Thyroid gland (tissue), 4 donors: Measurements from ENCODE around the gene SLC35F6. TPM values are rescaled to one million over a fixed set of nuclear protein-coding genes. Genes with fewer than 3 reads are reported as not detected.
"Not testable (repeated sequence)": the region's sequence is repeated elsewhere in the genome, so short reads cannot be mapped to it uniquely, and the experiment has no call there.

Experiments used
- DNase-seq, 2 donors: peaks; one replicate each; pipeline ENCODE4 v3.0.0-alpha.2; 2019
- H3K27ac ChIP-seq, 3 donors: fragments of 200-600 bp; sonication (generic); 1 replicate in 2 of 3; 2 replicates in 1 of 3; pipeline ENCODE4 v1.5.1; 2016 to 2019; ENCODE audit warnings: mild to moderate bottlenecking in 1 of 3, moderate library complexity in 1 of 3
- H3K27me3 ChIP-seq: fragments of 200-600 bp; sonication (generic); one replicate; pipeline ENCODE4 v1.5.1; 2019
- H3K36me3 ChIP-seq, 2 donors: fragments of 200-600 bp; sonication (generic); one replicate each; pipeline ENCODE4 v1.5.1; 2016 to 2019
- H3K4me1 ChIP-seq, 2 donors: fragments of 200-600 bp; sonication (generic); one replicate each; pipeline ENCODE4 v1.5.1; 2017 to 2019
- H3K4me3 ChIP-seq, 3 donors: fragments of 200-600 bp; sonication (generic); replicated peaks in 1 of 3; 1 replicate in 2 of 3; 2 replicates in 1 of 3; pipeline ENCODE4 v1.5.1; 2016; ENCODE audit warnings: mild to moderate bottlenecking in 1 of 3
- H3K9me3 ChIP-seq: fragments of 200-600 bp; sonication (generic); one replicate; pipeline ENCODE4 v1.5.1; 2017
- POLR2A ChIP-seq, 2 donors: fragments of 450-650 bp; IDR thresholded peaks; one replicate each; pipeline ENCODE4 v1.6.1; 2017; ENCODE audit warnings: antibody characterized with exemption in 2 of 2, mild to moderate bottlenecking in 2 of 2, moderate library complexity in 1 of 2
- WGBS, 2 donors: methylation state at CpG; one replicate each; pipeline ENCODE4 v1.1.5; 2017; 5-methylcytosine and 5-hydroxymethylcytosine counted together
- intact Hi-C: fragments of 100-400 bp; cut with DNase I; formaldehyde crosslinking; loops from one replicate; pipeline ENCODE4 v1.15.1; 2023
- total RNA-seq, 4 donors: library from RNA; depleted of rRNA; stranded (reverse); fragments of >200 nt; gene quantifications; one replicate each; pipeline ENCODE4 v1.2.3, GENCODE V29; 2016
- TF ChIP-seq, protein P1 (sequence below), 6 experiments: fragments of 200-600 bp in 3 of 6; fragments of 450-650 bp in 3 of 6; sonication (generic) in 3 of 6; IDR thresholded peaks; one replicate each; pipeline ENCODE4 v1.5.1; 2016 to 2019; ENCODE audit warnings: antibody characterized with exemption in 6 of 6, mild to moderate bottlenecking in 2 of 6, inconsistent platforms in 1 of 6, moderate library complexity in 1 of 6

The SLC35F6 gene
- total RNA-seq, 4 donors from 2014 or later = 73.1 to 91.2 (median 80.7) TPM

DNA sequence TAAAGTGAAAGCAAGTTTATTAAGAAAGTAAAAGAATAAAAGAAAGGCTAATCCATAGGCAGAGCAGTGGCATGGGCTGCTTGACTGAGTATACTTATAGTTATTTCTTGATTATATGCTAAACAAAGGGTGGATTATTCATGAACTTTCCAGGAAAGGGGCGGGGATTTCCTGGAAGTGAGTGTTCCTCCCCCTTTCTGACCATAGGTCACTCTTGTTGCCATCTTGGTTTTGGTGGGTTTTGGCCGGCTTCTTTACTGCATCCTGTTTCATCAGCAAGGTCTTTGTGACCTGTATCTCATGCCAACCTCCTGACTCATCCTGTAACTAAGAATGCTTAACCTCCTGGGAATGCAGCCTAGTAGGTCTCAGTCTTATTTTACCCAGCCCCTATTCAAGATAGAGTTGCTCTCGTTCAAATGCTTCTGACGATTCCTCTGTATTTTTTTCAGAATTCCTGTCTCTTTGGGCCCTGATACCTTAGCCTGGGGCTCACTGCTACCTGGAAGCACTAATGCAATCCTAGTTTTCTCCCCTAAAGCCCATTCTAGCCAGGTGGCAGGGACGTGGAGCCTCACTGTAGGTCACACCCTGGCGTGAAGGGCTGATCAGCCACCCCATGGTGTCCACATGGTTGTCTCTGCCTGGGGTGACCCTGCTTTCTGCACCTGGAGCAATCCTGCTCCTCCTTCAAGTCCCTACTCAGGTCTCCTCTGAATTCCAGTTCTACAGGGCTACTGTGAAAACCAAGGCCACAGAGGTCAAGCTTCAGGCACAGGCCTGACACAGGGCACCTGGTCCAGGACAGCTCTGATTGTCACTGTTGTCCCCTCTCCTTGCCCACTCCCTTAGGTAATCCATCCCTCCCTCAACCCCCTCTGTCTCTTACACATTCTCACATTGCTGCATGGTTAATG lies 6.0 kb upstream of the SLC35F6 start:
- TF ChIP-seq, protein P1, sequence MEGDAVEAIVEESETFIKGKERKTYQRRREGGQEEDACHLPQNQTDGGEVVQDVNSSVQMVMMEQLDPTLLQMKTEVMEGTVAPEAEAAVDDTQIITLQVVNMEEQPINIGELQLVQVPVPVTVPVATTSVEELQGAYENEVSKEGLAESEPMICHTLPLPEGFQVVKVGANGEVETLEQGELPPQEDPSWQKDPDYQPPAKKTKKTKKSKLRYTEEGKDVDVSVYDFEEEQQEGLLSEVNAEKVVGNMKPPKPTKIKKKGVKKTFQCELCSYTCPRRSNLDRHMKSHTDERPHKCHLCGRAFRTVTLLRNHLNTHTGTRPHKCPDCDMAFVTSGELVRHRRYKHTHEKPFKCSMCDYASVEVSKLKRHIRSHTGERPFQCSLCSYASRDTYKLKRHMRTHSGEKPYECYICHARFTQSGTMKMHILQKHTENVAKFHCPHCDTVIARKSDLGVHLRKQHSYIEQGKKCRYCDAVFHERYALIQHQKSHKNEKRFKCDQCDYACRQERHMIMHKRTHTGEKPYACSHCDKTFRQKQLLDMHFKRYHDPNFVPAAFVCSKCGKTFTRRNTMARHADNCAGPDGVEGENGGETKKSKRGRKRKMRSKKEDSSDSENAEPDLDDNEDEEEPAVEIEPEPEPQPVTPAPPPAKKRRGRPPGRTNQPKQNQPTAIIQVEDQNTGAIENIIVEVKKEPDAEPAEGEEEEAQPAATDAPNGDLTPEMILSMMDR (IDR thresholded peaks at IDR 0.05) = no peak
- peak in 1 of 2 donors; percentile 14 for TF ChIP-seq POLR2A (IDR thresholded peaks at IDR 0.05)

DNA sequence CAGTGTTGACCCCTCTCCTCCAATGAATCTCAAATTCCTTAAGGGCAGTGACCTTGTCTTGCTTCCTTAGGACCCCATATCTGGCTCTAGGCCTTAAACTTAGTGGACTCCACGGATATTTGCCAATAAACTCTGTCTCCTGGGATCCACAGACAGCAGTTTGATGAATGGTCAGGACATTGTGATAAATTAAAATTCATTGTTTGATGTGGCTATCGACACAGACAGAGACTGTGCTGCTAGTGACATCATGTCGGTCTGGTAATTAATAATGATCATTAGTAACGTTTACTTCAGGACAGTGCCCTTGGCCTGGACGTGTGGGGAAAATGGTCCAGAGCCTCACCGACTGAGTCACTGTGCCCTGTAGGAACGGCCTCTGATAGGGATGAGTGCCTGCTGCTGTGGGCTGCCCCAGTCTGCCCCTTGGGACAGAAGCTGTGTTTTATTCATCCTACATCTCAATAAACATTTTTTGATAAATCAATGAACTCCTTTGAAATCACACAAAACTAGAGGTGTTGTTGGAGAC lies 5.2 kb upstream of the SLC35F6 start:
- TF ChIP-seq POLR2A (IDR thresholded peaks at IDR 0.05) = no peak
- TF ChIP-seq, protein P1 (IDR thresholded peaks at IDR 0.05) = no peak
- intact Hi-C loops = no loop called here
- WGBS, 2 donors = 86 to 90% methylated on average over 7 of the region's 7 CpGs
- Histone ChIP-seq H3K36me3 (no peaks in the 10 kb centered on the region), H3K4me1 (peaks cover 26 to 55% of the 10 kb centered on the region in 2 donors), H3K9me3 (no peaks in the 10 kb centered on the region), H3K4me3 (no peak overlapping the region), H3K27me3 (no peaks in the 10 kb centered on the region), H3K27ac (peak overlapping the region; percentile 70 to 91 (median 88))
- DNase-seq = no peak

More for the DNA sequence above, 6.0 kb upstream of the SLC35F6 start:
- no peaks in the 10 kb centered on the region for H3K9me3 ChIP-seq
- no peak overlapping the region for H3K4me3 ChIP-seq
- intact Hi-C loops = no loop called here
- WGBS, 2 donors = 64 to 67% methylated on average over 6 of the region's 6 CpGs
- H3K27me3 ChIP-seq = no peaks in the 10 kb centered on the region
- no peaks in the 10 kb centered on the region for H3K36me3 ChIP-seq
- DNase-seq = peak; percentile 40 to 46
- peak overlapping the region; percentile 70 to 91 (median 88) for H3K27ac ChIP-seq
- H3K4me1 ChIP-seq = peaks cover 24 to 55% of the 10 kb centered on the region in 2 donors

DNA sequence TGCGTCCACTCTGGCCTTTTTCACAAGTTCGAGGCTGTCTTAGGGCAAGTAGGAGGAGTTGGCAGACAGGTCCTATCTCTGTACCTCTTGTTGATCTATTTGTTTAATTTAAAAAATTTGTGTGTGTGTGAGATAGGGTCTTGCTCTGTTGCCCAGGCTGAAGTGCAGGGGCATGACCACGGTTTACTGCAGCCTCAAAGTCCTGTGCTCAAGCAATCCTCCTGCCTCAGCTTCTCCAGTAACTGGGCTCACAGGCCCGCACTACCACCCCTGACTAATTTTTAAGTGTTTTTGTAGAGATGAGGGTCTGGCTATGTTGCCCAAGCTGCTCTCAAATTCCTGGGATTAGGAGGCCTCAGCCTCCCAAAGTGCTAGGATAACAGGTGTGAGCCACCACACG lies 4.2 kb upstream of the SLC35F6 start:
- TF ChIP-seq, protein P1 (IDR thresholded peaks at IDR 0.05) = no peak
- TF ChIP-seq POLR2A (IDR thresholded peaks at IDR 0.05) = no peak
- no peak for DNase-seq
- no peaks in the 10 kb centered on the region for H3K27me3 ChIP-seq
- intact Hi-C loops = no loop called here
- H3K9me3 ChIP-seq = no peaks in the 10 kb centered on the region
- 93 to 97% methylated on average over 5 of the region's 5 CpGs for WGBS, 2 donors
- peaks cover 25 to 47% of the 10 kb centered on the region in 2 donors for H3K4me1 ChIP-seq
- peak overlapping the region in 2 of 3 donors; percentile 64 to 88 for H3K27ac ChIP-seq
- no peak overlapping the region for H3K4me3 ChIP-seq
- no peaks in the 10 kb centered on the region for H3K36me3 ChIP-seq

DNA sequence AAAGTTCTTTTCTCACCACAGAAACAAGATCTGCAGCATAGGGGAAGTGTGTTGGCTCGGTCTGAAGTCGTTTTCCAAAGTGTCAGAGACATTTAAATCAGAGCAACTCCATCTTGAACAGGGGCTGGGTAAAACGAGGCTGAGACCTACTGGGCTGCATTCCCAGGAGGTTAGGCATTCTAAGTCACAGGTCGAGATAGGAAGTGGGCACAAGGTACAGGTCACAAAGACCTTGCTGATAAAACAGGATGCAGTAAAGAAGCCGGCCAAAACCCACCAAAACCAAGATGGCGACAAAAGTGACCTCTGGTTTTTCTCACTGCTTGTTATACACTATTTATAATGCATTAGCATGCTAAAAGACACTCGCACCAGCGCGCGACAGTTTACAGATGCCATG lies 3.1 kb upstream of the SLC35F6 start:
- Histone ChIP-seq H3K27ac (peak overlapping the region in 2 of 3 donors; percentile 64 to 88), H3K4me1 (peaks cover 35 to 50% of the 10 kb centered on the region in 2 donors)
- H3K9me3 ChIP-seq, H3K27me3 ChIP-seq, H3K36me3 ChIP-seq, intact Hi-C loops, DNase-seq, H3K4me3 ChIP-seq: not testable (repeated sequence)
- WGBS, 2 donors = 78 to 83% methylated on average over 10 of the region's 10 CpGs

DNA sequence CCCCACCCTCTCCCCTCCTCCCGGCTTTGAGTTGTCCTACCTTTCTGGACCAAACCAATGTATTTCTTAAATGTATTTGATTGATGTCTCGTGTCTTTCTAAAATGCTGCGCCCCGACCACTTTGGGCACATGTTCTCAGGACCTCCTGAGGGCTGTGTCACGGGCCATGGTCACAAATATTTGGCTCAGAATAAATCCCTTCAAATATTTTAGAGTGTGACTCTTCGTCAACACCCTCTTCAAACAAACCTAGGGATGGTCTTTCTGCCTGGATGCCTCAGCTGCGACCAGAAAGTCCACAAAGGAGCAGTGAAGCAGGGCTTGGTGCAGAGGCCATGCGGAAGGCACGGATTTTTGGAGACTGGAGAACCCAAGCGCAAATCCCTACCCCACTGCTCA lies 1.1 kb upstream of the SLC35F6 start:
- peak; percentile 89 to 91 for DNase-seq
- Histone ChIP-seq H3K27ac (peak overlapping the region; percentile 94 to 97 (median 95)), H3K4me1 (peaks cover 47 to 60% of the 10 kb centered on the region in 2 donors), H3K4me3 (no peak overlapping the region), H3K27me3 (no peaks in the 10 kb centered on the region), H3K36me3 (no peaks in the 10 kb centered on the region), H3K9me3 (no peaks in the 10 kb centered on the region)
- TF ChIP-seq POLR2A (IDR thresholded peaks at IDR 0.05) = peak in 1 of 2 donors; percentile 61
- TF ChIP-seq, protein P1 (IDR thresholded peaks at IDR 0.05) = peak in 1 of 6 experiments; percentile 29
- 27 to 48% methylated on average over 10 of the region's 10 CpGs for whole genome bisulfite sequencing, 2 donors
- intact Hi-C loops = no loop called here
